ENCODE measurements around the gene ITGA7. TPM values are rescaled to one million over a fixed set of nuclear protein-coding genes. Genes with fewer than 3 reads are reported as not detected.

Gene ITGA7
- total RNA-seq, 1 donor from 2014 or later = 7.7 TPM

DNA sequence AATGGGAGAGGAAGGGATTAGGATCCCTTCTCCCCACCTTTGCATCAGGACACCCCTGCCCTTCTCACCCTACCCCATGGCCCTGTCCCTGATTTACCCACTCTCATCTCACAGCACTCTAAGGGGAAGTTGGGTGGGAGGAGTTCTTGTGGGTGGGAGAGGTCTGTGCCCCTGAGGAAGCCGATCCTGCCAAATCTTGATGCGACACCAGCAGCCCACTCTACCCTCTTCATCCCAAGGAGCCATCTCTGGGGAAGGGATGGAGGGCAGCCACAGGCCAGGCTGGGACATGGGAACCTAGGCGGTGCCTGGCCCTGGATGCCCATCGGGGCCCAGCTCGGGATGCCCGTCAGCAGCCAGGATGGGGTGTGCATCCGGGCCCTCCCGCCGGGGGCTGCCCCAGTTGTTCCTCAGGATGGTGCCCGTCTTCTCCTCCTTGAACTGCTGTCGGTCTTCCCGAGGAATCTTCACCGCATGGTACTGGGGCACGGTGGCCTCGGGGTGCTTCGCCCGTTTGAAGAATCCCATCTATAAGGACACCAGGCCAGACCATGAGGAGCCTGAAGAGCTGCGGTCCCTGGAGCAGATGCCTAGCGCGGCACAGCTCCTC lies 22.8 kb downstream of the ITGA7 start:
- no peak for DNase-seq (ENCODE audit: low read depth)
- TF ChIP-seq, protein P1, sequence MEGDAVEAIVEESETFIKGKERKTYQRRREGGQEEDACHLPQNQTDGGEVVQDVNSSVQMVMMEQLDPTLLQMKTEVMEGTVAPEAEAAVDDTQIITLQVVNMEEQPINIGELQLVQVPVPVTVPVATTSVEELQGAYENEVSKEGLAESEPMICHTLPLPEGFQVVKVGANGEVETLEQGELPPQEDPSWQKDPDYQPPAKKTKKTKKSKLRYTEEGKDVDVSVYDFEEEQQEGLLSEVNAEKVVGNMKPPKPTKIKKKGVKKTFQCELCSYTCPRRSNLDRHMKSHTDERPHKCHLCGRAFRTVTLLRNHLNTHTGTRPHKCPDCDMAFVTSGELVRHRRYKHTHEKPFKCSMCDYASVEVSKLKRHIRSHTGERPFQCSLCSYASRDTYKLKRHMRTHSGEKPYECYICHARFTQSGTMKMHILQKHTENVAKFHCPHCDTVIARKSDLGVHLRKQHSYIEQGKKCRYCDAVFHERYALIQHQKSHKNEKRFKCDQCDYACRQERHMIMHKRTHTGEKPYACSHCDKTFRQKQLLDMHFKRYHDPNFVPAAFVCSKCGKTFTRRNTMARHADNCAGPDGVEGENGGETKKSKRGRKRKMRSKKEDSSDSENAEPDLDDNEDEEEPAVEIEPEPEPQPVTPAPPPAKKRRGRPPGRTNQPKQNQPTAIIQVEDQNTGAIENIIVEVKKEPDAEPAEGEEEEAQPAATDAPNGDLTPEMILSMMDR (conservative IDR thresholded peaks at IDR 0.05; ENCODE audit: low read depth, low read length) = no peak
- H3K4me3 ChIP-seq (ENCODE audit: low read depth, low read length) = no peak overlapping the region

DNA sequence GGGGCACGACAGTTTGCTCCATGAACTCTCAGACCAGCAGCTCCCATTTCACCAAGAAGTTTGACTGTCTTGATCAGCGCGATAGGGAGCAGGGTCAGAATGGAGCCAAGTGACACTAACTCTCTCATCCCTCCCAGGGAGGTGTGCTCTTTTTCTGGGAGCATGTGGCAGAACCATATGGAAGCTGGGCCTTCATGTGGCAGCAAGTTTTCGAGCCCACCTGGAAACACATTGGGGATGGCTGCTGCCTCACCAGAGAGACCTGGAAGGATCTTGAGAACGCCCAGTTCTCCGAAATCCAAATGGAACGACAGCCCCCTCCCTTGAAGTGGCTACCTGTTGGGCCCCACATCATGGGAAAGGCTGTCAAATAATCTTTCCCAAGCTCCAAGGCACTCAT lies 24.0 kb downstream of the ITGA7 start:
- DNase-seq (ENCODE audit: low read depth) = no peak
- no peak overlapping the region for H3K4me3 ChIP-seq (ENCODE audit: low read depth, low read length)
- TF ChIP-seq, protein P1 (conservative IDR thresholded peaks at IDR 0.05; ENCODE audit: low read depth, low read length) = no peak

DNA sequence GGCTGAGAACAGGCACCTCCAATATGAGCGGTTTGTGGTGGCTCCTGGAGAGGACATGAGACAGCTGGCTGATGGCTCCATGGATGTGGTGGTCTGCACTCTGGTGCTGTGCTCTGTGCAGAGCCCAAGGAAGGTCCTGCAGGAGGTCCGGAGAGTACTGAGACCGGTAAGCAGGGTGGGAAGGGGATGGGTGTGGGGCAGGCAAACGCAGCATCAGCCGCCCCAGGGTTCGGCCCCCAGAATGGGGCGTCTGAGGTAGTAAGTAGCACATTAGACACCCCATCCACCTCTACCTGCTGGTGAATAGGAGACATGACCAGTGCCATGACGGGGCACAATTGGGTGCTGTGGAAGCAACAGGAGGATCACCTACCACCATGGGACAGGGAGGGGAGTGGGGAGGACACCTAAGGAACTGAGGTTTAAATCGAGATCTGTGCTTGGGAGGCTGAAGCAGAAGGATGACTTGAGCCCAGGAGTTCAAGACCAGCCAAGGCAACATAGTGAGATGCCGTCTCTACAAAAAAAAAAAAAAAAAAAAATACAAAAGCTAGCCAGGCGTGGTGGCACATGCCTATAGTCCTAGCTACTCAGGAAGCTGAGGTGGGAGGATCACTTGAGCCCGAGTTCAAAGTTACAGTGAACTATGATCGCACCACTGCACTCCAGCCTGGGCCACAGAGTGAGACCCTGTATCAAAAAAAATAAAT lies 25.5 kb downstream of the ITGA7 start:
- no peak for DNase-seq (ENCODE audit: low read depth)
- TF ChIP-seq, protein P1 (conservative IDR thresholded peaks at IDR 0.05; ENCODE audit: low read depth, low read length) = no peak
- H3K4me3 ChIP-seq (ENCODE audit: low read depth, low read length) = peak overlapping the region; percentile 78

DNA sequence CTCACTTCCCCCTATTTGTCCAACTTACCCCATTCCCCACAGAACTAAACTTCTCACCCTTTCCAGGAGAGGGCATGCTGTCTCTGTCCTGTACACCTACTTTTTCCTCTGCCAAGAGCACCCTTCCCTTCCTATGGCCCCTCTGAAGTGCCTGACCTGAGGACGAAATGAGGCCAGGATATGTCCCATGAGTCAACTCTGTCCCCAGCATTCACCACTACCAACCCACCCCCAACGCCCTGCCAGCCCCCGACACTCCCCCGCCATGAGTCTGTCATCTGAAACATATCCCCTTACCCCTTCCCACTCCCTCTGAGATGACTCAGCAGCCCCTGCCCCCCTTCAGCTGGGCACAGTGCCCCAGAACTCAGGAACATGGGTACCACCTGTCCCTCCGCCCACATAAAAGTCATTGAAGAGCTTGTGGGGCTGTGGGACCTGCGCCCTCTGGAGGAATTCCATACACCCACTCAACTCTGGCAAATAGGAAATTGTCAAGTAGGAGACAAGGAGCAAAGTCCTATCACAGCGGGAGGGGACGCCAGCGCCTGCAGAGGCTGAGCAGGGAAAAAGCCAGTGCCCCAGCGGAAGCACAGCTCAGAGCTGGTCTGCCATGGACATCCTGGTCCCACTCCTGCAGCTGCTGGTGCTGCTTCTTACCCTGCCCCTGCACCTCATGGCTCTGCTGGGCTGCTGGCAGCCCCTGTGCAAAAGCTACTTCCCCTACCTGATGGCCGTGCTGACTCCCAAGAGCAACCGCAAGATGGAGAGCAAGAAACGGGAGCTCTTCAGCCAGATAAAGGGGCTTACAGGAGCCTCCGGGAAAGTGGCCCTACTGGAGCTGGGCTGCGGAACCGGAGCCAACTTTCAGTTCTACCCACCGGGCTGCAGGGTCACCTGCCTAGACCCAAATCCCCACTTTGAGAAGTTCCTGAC lies 26.3 kb downstream of the ITGA7 start:
- TF ChIP-seq, protein P1 (conservative IDR thresholded peaks at IDR 0.05; ENCODE audit: low read depth, low read length) = peak; percentile 60
- DNase-seq (ENCODE audit: low read depth) = peak; percentile 69
- H3K4me3 ChIP-seq (ENCODE audit: low read depth, low read length) = peak overlapping the region; percentile 78

DNA sequence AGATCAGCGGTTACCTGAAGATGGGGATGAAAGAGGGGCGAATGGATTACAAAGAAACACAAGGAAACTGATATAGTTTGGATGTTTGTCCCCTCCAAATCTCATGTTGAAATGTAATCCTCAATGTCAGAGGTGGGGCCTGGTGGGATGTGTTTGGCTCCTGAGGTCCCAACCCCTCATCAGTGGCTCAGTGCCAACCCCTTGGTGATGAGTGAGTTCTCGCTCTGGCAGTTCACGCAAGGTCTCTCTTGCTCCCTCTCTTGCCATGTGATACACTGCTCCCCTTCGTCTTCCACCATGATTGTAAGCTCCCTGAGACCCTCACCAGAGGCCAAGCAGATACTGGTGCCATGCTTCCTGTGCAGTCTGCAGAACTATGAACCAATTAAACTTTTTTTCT lies 28.0 kb downstream of the ITGA7 start:
- TF ChIP-seq, protein P1 (conservative IDR thresholded peaks at IDR 0.05; ENCODE audit: low read depth, low read length) = no peak
- no peak for DNase-seq (ENCODE audit: low read depth)
- no peak overlapping the region for H3K4me3 ChIP-seq (ENCODE audit: low read depth, low read length)

DNA sequence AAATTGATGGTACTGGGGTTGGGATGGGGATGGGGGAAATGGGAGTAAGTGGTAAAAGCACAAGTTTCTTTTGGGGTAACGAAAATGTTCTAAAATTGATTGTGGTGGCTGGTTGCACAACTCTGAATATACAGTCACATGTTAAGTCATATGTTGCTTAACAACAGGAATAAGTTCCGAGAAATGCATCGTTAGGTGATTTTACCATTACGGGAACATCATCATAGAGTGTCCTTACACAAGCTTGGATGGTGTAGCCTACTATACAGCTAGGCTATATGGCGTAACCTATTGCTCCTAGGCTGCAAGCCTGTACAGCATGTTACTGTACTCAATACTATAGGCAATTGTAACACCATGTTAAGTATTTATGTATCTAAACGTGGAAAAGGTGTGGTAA lies 31.0 kb downstream of the ITGA7 start:
- TF ChIP-seq, protein P1 (conservative IDR thresholded peaks at IDR 0.05; ENCODE audit: low read depth, low read length) = no peak
- no peak overlapping the region for H3K4me3 ChIP-seq (ENCODE audit: low read depth, low read length)
- no peak for DNase-seq (ENCODE audit: low read depth)

Data from epithelial cell of proximal tubule (primary cell).